ENCODE data around the gene NMRK1.

DNA sequence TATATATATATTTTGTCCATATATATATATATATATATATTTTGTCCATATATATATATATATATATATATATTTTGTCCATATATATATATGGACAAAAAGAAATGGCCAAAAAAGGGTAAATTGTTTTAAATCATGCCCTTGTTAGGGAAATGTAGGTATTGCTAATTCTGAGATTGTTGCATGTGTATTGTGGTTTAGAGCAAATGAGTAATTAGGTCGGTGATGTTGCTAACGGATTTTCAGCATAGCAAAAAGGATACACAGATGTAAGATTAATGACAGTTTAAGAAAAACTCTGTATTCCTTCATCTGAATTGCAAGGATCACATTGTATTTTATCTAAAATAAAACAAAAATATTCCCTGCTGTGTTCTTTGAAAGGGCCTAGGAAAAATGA is 40.6 kb upstream of the NMRK1 start:
- TF ChIP-seq, protein P1, sequence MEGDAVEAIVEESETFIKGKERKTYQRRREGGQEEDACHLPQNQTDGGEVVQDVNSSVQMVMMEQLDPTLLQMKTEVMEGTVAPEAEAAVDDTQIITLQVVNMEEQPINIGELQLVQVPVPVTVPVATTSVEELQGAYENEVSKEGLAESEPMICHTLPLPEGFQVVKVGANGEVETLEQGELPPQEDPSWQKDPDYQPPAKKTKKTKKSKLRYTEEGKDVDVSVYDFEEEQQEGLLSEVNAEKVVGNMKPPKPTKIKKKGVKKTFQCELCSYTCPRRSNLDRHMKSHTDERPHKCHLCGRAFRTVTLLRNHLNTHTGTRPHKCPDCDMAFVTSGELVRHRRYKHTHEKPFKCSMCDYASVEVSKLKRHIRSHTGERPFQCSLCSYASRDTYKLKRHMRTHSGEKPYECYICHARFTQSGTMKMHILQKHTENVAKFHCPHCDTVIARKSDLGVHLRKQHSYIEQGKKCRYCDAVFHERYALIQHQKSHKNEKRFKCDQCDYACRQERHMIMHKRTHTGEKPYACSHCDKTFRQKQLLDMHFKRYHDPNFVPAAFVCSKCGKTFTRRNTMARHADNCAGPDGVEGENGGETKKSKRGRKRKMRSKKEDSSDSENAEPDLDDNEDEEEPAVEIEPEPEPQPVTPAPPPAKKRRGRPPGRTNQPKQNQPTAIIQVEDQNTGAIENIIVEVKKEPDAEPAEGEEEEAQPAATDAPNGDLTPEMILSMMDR (IDR thresholded peaks at IDR 0.05 in 2 of 3, conservative IDR thresholded peaks at IDR 0.05 in 1 of 3; ENCODE audit: borderline replicate concordance in 1 of 3, insufficient read depth in 1 of 3, low read depth in 2 of 3, low read length in 2 of 3) = no peak
- TF ChIP-seq ZFX (IDR thresholded peaks at IDR 0.05) (no peak), FOSL1 (IDR thresholded peaks at IDR 0.05; ENCODE audit: low read depth) (no peak), EZH2phosphoT487 (IDR thresholded peaks at IDR 0.05; ENCODE audit: borderline replicate concordance) (no peak), SIN3A (IDR thresholded peaks at IDR 0.05; ENCODE audit: low read depth) (no peak), EZH2 (IDR thresholded peaks at IDR 0.05) (no peak), POLR2A (IDR thresholded peaks at IDR 0.05; ENCODE audit: borderline replicate concordance, extremely low read depth, insufficient read depth, insufficient read length) (no peak), POLR2AphosphoS5 (IDR thresholded peaks at IDR 0.05; ENCODE audit: low read depth, low read length) (no peak)
- TF ChIP-seq, protein P2, sequence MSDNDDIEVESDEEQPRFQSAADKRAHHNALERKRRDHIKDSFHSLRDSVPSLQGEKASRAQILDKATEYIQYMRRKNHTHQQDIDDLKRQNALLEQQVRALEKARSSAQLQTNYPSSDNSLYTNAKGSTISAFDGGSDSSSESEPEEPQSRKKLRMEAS (IDR thresholded peaks at IDR 0.05) = no peak

All from HCT116 (cell line).